GM11168 (cell line): ENCODE measurements around the gene POMGNT1.

ENCODE experiments used
- in situ Hi-C: fragments of 300-500 bp; cut with MboI; formaldehyde crosslinking; loops from one replicate; pipeline ENCODE4 v1.12.0; 2022; ENCODE audit warnings: low sequenced_read_pairs; ENCODE audit not compliant: unreplicated experiment

POMGNT1 gene

GRCh38 chr1:46211051-46211450 lies 12.8 kb upstream of the POMGNT1 start:
- in situ Hi-C loops: no loop called here

- in situ Hi-C loops: no loop called here
Measured at GRCh38 chr1:46210561-46210960, 12.3 kb upstream of the POMGNT1 start.

GRCh38 chr1:46206399-46206798 lies 8.2 kb upstream of the POMGNT1 start:
- in situ Hi-C loops: no loop called here

GRCh38 chr1:46205791-46206190 lies 7.6 kb upstream of the POMGNT1 start:
- in situ Hi-C loops: no loop called here

GRCh38 chr1:46205141-46205540 lies 6.9 kb upstream of the POMGNT1 start:
- in situ Hi-C loops: no loop called here

GRCh38 chr1:46204406-46204742 lies 6.1 kb upstream of the POMGNT1 start:
- in situ Hi-C loops: no loop called here

GRCh38 chr1:46203738-46204405 lies 5.6 kb upstream of the POMGNT1 start:
- in situ Hi-C loops: no loop called here

GRCh38 chr1:46199233-46199749 lies 1.1 kb upstream of the POMGNT1 start:
- in situ Hi-C loops: no loop called here

GRCh38 chr1:46197560-46197963 lies 672 bp downstream of the POMGNT1 start:
- in situ Hi-C loops: no loop called here

GRCh38 chr1:46196609-46197008 lies 1.6 kb downstream of the POMGNT1 start:
- in situ Hi-C loops: no loop called here

GRCh38 chr1:46194641-46195193 lies 3.5 kb downstream of the POMGNT1 start:
- in situ Hi-C loops: no loop called here

- in situ Hi-C loops: no loop called here
Measured at GRCh38 chr1:46193984-46194570, 4.2 kb downstream of the POMGNT1 start.

- in situ Hi-C loops: no loop called here
Measured at GRCh38 chr1:46193285-46193684, 4.9 kb downstream of the POMGNT1 start.

- in situ Hi-C loops: no loop called here
Measured at GRCh38 chr1:46192171-46192570, 6.1 kb downstream of the POMGNT1 start.

- in situ Hi-C loops: no loop called here
Measured at GRCh38 chr1:46191033-46191701, 7.1 kb downstream of the POMGNT1 start.

GRCh38 chr1:46190539-46190938 lies 7.7 kb downstream of the POMGNT1 start:
- in situ Hi-C loops: no loop called here

- in situ Hi-C loops: no loop called here
Measured at GRCh38 chr1:46188295-46189030, 9.8 kb downstream of the POMGNT1 start.

GRCh38 chr1:46187106-46187869 lies 10.9 kb downstream of the POMGNT1 start:
- in situ Hi-C loops: no loop called here

GRCh38 chr1:46186076-46186475 lies 12.2 kb downstream of the POMGNT1 start:
- in situ Hi-C loops: no loop called here
